Muscle layer of duodenum (tissue), 2 donors: ENCODE data around the gene PRKG1.

Experiments
- H3K27ac ChIP-seq: one replicate; pipeline ENCODE4 v1.7.0; 2013; ENCODE audit warnings: mild to moderate bottlenecking, low read length
- H3K27me3 ChIP-seq: one replicate; pipeline ENCODE4 v1.7.0; 2013; ENCODE audit warnings: low read depth, mild to moderate bottlenecking, control low read depth, low read length
- H3K36me3 ChIP-seq, 2 donors: one replicate each; pipeline ENCODE4 v1.7.0; 2013; ENCODE audit warnings: low read length in 2 of 2, control low read depth in 1 of 2, mild to moderate bottlenecking in 1 of 2; ENCODE audit not compliant: insufficient read depth in 2 of 2, control insufficient read depth in 1 of 2
- H3K4me1 ChIP-seq, 2 donors: one replicate each; pipeline ENCODE4 v1.7.0; 2013; ENCODE audit warnings: low read length in 2 of 2, mild to moderate bottlenecking in 2 of 2, control low read depth in 1 of 2, moderate library complexity in 1 of 2; ENCODE audit not compliant: insufficient read depth in 2 of 2, control insufficient read depth in 1 of 2
- H3K4me3 ChIP-seq, 2 donors: one replicate each; pipeline ENCODE4 v1.7.0; 2013; ENCODE audit warnings: low read length in 2 of 2, low read depth in 1 of 2, mild to moderate bottlenecking in 1 of 2
- H3K9me3 ChIP-seq, 2 donors: one replicate each; pipeline ENCODE4 v1.7.0; 2013; ENCODE audit warnings: low read length in 2 of 2, control low read depth in 1 of 2, mild to moderate bottlenecking in 1 of 2; ENCODE audit not compliant: control insufficient read depth in 1 of 2
- donor health status: healthy.

The PRKG1 gene

DNA sequence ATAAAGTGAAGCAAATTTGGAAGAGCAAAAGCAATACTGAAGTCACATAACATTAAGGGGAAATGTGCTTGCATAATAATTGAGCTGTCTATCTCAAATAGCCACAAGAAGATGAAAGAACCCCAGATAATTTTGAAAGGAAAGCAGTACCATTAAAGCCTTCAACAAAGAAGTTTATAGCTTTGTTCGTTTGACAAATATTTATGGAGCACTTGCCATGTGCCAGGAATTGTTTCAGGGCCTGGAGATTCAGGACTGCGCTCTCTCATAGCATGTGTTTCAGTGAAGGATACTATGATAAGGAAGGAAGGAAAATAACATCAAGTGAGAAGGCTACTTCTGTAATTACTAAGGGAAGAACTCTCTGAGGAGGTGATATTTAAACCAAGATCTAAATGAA is 837.4 kb downstream of the PRKG1 start:
- Histone ChIP-seq H3K27me3 (no peaks in the 10 kb centered on the region), H3K4me3 (no peak overlapping the region), H3K9me3 (no peaks in the 10 kb centered on the region), H3K27ac (no peak overlapping the region), H3K36me3 (no peaks in the 10 kb centered on the region), H3K4me1 (no peaks in the 10 kb centered on the region)

DNA sequence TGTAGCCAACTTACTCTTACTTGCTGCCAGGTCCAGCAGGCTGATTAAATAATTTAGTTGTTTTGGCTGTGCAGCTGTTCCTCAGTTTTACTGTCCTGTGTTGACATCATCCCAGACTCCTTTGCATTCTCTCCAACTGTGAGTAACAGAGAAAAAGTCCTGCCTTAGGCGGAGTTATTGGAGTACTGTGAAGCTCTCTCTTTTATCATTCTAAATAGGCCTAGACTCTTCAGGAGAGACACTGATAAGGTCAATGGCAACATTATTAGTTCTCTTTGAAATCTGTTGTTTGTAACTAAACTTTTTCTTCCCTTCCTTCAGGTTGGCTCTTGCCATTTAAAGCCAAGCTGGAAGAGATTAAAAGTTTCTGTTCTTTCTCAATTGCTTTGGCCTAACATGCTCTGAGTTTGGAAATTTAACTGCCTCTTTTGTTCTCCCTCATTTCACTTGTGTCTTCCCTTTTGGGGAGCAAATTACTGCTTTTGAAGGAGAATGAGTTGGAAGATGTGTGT is 840.8 kb downstream of the PRKG1 start:
- H3K4me1 ChIP-seq = peaks cover 0 to 4% of the 10 kb centered on the region in 2 donors
- H3K4me3 ChIP-seq = no peak overlapping the region
- H3K27ac ChIP-seq = no peak overlapping the region

DNA sequence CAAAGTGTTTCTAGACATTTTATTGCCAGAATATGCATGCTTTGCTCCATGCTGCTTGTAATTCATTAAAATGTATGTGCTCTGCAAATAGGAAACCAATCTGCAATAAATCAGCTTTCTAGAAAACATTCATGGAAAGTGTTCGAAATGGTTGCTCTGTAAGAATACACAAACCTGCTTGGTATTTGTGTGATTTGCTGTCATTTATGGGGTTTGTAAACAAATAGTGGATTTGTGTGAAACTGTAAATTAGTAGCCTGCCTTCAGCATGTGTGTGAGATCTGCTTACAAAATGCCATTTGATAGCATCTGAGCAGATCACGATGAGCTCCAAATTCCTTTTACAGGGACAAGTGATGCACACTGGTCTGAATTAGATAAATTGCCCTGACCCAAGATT is 844.2 kb downstream of the PRKG1 start:
- Histone ChIP-seq H3K27ac (no peak overlapping the region), H3K36me3 (no peaks in the 10 kb centered on the region), H3K9me3 (no peaks in the 10 kb centered on the region), H3K4me3 (no peak overlapping the region), H3K27me3 (no peaks in the 10 kb centered on the region), H3K4me1 (peaks cover 0 to 4% of the 10 kb centered on the region in 2 donors)

More for the DNA sequence above, 840.8 kb downstream of the PRKG1 start:
- H3K27me3 ChIP-seq = no peaks in the 10 kb centered on the region
- H3K9me3 ChIP-seq = no peaks in the 10 kb centered on the region
- no peaks in the 10 kb centered on the region for H3K36me3 ChIP-seq

DNA sequence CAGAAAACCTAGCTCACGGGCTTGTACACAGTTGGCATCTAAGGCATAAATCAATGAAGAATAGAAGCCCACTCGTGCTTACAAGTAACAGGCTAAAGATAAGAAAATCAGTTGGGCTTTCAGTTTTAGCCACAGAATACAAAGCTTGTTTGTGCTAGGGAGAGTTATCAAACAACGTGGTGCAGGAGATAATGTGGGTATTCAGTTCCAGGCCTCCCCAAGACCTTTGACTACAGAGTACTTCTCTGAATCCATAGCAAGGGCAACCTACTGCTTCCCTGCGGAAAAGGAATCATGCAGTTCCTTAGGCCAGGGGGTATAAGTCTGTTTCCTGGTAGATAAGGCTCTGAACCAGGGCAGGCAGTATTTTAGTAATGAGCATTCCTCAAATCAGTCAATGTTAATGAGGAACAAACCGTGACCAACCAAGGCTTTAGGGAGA is 844.6 kb downstream of the PRKG1 start:
- Histone ChIP-seq H3K36me3 (no peaks in the 10 kb centered on the region), H3K27ac (no peak overlapping the region), H3K27me3 (no peaks in the 10 kb centered on the region), H3K9me3 (no peaks in the 10 kb centered on the region), H3K4me1 (peaks cover 0 to 4% of the 10 kb centered on the region in 2 donors), H3K4me3 (no peak overlapping the region)

DNA sequence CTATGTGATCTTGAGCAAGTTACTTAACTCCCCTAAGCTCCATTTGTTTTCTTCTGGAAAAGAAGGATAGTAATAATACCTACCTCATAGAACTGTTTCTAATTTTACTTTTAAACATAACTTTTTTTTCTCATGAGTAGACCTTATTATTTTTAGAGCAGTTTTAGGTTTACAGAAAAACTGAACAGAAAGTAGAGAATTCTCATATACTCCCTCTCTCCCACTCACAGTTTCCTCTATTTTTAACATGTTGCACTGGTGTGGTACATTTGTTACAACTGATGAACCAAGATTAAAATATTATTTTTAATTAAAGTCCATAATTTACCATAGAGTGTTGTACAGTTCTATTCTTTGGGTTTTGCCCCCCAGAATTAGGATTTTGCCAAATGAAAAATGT is 846.4 kb downstream of the PRKG1 start:
- no peaks in the 10 kb centered on the region for H3K9me3 ChIP-seq
- H3K36me3 ChIP-seq = no peaks in the 10 kb centered on the region
- peaks cover 0 to 4% of the 10 kb centered on the region in 2 donors for H3K4me1 ChIP-seq
- H3K27ac ChIP-seq = no peak overlapping the region
- no peak overlapping the region for H3K4me3 ChIP-seq
- H3K27me3 ChIP-seq = no peaks in the 10 kb centered on the region

DNA sequence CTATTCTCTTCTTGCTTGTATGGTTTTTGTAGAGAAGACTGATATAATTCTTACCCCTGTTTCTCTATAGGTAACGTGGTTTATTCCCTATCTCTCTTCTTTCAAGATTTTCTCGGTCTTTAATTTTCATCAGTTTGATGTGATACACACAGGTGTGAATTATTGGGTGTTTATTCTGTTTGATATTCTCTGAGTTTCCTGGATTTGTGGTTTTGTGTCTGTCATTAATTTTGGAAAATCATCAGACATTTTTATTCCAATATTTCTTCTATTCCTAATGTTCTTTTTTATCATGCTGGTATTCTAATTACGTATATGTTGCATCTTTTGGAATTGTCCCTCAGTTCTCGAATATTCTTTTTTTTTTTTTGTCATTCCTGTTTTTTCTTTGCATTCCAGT is 850.1 kb downstream of the PRKG1 start:
- H3K27ac ChIP-seq = no peak overlapping the region
- no peaks in the 10 kb centered on the region for H3K9me3 ChIP-seq
- H3K36me3 ChIP-seq = no peaks in the 10 kb centered on the region
- H3K27me3 ChIP-seq = no peaks in the 10 kb centered on the region
- H3K4me1 ChIP-seq = no peaks in the 10 kb centered on the region
- no peak overlapping the region for H3K4me3 ChIP-seq

DNA sequence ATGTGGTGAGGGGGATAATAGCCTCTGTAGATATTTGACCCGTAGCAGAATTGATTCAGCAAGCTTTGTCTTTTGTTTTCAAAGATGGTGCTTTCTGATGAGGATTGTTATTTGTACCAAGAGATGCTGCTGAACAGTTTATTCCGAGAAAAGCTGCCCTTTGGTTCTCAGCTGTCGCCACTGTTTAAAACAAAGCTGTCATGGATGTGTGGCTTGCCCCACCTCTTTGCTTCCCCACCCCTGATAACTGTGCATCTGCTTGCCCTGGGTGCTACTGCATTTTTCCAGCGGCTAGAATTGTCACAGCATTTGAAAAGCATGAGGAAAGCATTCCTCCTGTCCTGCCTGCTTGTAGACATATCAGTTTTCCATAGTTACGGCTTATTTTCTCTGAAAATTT is 852.0 kb downstream of the PRKG1 start:
- no peak overlapping the region for H3K4me3 ChIP-seq
- no peaks in the 10 kb centered on the region for H3K9me3 ChIP-seq
- H3K4me1 ChIP-seq = no peaks in the 10 kb centered on the region
- H3K27me3 ChIP-seq = no peaks in the 10 kb centered on the region
- no peaks in the 10 kb centered on the region for H3K36me3 ChIP-seq
- H3K27ac ChIP-seq = no peak overlapping the region

DNA sequence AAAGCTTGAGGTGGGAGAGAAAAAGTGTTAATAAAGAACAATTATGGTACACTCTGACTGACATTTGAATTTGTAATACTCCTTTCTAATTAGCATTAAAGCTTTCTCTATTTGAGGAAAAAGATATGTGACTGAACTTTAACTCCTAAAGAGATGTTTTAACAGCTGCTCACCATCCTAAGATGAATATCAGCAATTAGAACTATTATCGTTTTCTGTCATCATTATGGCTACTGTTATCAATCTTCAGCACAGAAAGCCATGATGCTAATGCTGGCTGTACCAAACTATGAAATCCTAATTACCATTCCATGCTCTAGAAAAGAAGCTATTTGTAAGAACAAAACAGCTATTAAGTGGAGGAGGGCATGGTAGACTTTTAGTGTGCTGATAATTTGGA is 853.9 kb downstream of the PRKG1 start:
- H3K27me3 ChIP-seq = no peaks in the 10 kb centered on the region
- H3K4me3 ChIP-seq = no peak overlapping the region
- no peaks in the 10 kb centered on the region for H3K4me1 ChIP-seq
- H3K27ac ChIP-seq = no peak overlapping the region
- H3K36me3 ChIP-seq = no peaks in the 10 kb centered on the region
- H3K9me3 ChIP-seq = no peaks in the 10 kb centered on the region

DNA sequence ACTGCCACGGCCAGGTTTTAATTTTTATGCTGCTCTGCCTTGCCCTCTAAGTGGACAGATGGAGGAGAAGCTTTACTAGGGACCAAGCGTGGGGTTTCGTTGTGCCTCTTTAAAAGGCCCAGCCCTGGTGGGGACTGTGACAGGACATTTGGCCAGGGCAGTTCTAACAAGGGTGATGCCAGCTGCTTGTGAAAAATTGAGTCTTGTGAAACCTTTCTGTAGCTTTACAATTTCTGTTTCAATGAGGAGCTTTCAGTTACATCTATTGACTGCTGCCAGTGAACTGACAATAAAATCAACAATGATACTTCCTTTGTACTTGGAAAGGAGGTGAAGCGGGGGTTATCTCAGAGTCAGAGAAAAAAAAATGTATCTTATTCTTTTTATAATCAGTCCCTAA is 858.2 kb downstream of the PRKG1 start:
- H3K36me3 ChIP-seq = no peaks in the 10 kb centered on the region
- no peaks in the 10 kb centered on the region for H3K4me1 ChIP-seq
- no peak overlapping the region for H3K27ac ChIP-seq
- no peak overlapping the region for H3K4me3 ChIP-seq
- no peaks in the 10 kb centered on the region for H3K27me3 ChIP-seq
- H3K9me3 ChIP-seq = no peaks in the 10 kb centered on the region

DNA sequence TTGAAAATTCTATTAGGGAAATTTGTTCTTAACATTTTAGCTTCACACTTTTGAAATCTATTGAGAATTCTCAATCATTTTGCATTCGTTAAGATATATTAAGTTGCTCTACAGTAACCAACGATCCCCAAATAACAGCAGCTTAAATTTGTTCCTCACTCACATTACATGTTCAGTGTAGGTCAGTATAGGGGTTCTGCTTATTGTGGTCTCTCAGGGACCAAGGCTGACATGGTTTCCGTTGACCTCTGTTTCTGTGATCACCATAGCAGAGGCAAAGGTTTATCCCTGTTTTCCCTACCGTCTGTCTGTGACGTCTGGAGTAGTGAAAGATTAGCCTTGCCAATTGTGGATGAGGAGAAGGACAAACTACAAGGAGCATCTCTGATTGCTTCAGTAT is 860.1 kb downstream of the PRKG1 start:
- no peaks in the 10 kb centered on the region for H3K9me3 ChIP-seq
- H3K4me3 ChIP-seq = no peak overlapping the region
- no peaks in the 10 kb centered on the region for H3K36me3 ChIP-seq
- H3K27me3 ChIP-seq = no peaks in the 10 kb centered on the region
- no peak overlapping the region for H3K27ac ChIP-seq
- no peaks in the 10 kb centered on the region for H3K4me1 ChIP-seq

DNA sequence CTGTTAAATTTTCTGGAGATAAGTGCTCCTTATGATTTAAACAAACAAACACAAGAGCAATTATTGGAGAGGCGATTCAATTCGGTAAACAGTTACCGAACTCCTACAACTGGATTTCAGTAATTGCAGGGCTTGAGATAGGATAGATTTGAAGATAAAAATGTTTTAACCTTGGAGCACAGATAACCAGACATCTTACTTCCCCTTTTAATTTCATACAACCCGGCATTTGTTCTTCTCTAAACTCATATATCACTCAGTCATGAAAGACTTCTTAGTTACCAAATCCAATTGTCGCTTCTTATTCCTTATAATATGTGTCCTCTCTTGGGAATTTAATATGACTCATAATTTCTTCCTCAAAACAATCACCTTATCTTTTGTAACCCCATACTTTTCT is 861.1 kb downstream of the PRKG1 start:
- H3K4me1 ChIP-seq = no peaks in the 10 kb centered on the region

DNA sequence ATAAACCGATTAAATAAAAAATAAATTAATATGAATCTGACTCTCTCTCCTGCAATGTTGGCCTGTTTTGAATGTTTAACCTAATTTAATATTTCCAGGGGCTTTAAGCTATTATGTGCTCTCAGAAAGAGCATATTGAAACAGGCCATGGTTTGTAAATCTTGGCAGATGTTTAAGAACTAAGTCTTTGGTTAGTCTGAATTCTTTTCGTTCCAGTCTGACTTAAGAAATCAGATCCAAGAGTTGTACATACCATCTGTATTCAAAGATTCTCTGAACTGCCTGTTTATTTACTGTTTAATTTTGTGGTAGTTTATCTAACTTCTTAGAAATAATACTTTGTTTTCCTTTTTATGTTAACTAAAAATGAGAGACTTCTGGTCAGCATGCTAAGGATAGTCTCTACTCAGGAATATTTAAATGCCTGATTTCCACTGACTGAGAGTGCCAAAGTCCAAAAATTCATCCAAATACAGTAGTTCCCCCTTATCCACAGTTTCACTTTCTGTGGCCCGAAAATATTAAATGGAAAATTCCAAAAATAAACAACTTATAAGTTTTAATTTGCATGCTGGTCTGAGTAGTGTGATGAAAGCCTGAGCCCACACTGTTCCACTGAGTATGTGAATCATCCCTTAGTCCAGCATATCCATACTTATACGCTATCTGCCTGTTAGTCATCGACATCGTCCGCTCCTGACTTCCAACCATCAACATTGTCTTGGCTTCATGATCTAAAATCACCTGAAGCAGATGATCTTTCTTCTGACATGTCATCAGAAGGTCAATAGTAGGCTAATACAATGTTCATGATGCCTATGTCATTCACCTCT is 863.2 kb downstream of the PRKG1 start:
- Histone ChIP-seq H3K27me3 (no peaks in the 10 kb centered on the region), H3K4me3 (no peak overlapping the region), H3K27ac (peak overlapping the region; percentile 52), H3K9me3 (no peaks in the 10 kb centered on the region), H3K36me3 (no peaks in the 10 kb centered on the region), H3K4me1 (no peaks in the 10 kb centered on the region)

More for the DNA sequence above, 861.1 kb downstream of the PRKG1 start:
- H3K27ac ChIP-seq = no peak overlapping the region
- no peaks in the 10 kb centered on the region for H3K36me3 ChIP-seq
- H3K4me3 ChIP-seq = no peak overlapping the region
- H3K27me3 ChIP-seq = no peaks in the 10 kb centered on the region
- H3K9me3 ChIP-seq = no peaks in the 10 kb centered on the region
